GM18498 (cell line): Measurements from ENCODE around the gene AQP12A.

Experiments used
- ATAC-seq: cut with Tn5 transposase; IDR thresholded peaks from one replicate; pipeline ENCODE4 v1.9.1; 2021; ENCODE audit warnings: mild to moderate bottlenecking, moderate library complexity; ENCODE audit not compliant: unreplicated experiment

Gene AQP12A

GRCh38 chr2:240707043-240707756 is 15.5 kb downstream of the AQP12A start:
- ATAC-seq, result no peak

GRCh38 chr2:240707821-240708220 is 16.2 kb downstream of the AQP12A start:
- no peak for ATAC-seq

GRCh38 chr2:240708457-240708856 is 16.8 kb downstream of the AQP12A start:
- ATAC-seq, result no peak

- no peak for ATAC-seq
These were observed 19.6 kb downstream of the AQP12A start for GRCh38 chr2:240711296-240711695.

GRCh38 chr2:240711701-240712100 is 20.0 kb downstream of the AQP12A start:
- no peak for ATAC-seq

GRCh38 chr2:240712121-240712520 is 20.5 kb downstream of the AQP12A start:
- no peak for ATAC-seq

- ATAC-seq, result no peak
These were observed 21.6 kb downstream of the AQP12A start for GRCh38 chr2:240713071-240713927.

- no peak for ATAC-seq
These were observed 22.5 kb downstream of the AQP12A start for GRCh38 chr2:240713928-240714746.

GRCh38 chr2:240714747-240715725 is 23.4 kb downstream of the AQP12A start:
- ATAC-seq, result no peak

GRCh38 chr2:240716130-240716798 is 24.6 kb downstream of the AQP12A start:
- no peak for ATAC-seq

GRCh38 chr2:240717181-240717641 is 25.5 kb downstream of the AQP12A start:
- ATAC-seq, result no peak

GRCh38 chr2:240717681-240718581 is 26.3 kb downstream of the AQP12A start:
- no peak for ATAC-seq

- no peak for ATAC-seq
These were observed 27.3 kb downstream of the AQP12A start for GRCh38 chr2:240718896-240719490.

GRCh38 chr2:240719676-240720545 is 28.2 kb downstream of the AQP12A start:
- no peak for ATAC-seq

GRCh38 chr2:240720686-240721595 is 29.3 kb downstream of the AQP12A start:
- ATAC-seq, result no peak

- no peak for ATAC-seq
These were observed 30.0 kb downstream of the AQP12A start for GRCh38 chr2:240721596-240722180.
